ENCODE measurements around the gene FOXI3. TPM values are rescaled to one million over a fixed set of nuclear protein-coding genes. Genes with fewer than 3 reads are reported as not detected.
"Not testable (repeated sequence)": the region's sequence is repeated elsewhere in the genome, so short reads cannot be mapped to it uniquely, and the experiment has no call there.

The FOXI3 gene
- polyA plus RNA-seq, 12 donors = 0.05 to 8.1 (median 1.2) TPM; not detected in 7

GRCh38 chr2:88442473-88442872, 10.0 kb downstream of the FOXI3 start:
- DNase-seq = no peak

DNA sequence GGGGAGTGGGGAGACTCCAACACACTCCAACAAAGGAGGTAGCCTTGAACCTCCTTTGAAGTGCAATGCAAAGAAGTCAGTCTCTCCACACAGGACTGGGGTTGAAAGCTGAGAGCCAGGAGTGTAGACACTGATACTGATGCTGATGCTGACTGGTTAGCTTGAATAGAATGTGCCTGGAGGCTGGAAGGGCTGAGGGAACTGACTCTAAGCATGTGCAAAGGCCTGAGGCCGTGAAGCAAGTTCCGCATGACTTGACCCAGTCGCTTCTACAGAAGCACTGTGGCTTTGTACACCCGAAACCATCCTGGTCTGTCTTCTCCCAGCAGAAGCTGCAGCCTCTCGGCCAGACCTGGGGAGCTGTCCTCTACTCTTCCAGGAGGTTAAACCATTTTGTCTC, 10.4 kb downstream of the FOXI3 start:
- DNase-seq = no peak

DNA sequence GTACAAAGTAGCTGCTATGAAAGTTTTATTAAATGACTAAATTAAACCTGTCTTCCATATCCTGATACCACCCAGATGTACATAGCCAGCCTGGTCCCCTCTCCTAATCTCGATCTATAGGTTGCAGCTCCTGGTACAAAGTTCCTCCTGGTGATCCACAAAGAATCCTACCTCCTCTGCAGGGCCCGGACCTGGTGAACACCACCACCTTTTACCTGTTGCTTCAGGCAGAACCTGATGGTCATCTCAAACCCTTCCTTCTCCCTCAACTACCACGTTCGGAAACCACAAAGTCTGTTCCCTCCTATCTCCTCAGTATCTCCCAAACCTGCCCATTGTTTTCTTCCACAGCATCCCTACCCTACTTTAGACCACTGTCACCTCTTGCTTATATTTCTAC, 15.5 kb downstream of the FOXI3 start:
- no peak for DNase-seq

- no peak for DNase-seq
Observed at GRCh38 chr2:88429929-88430328, 22.6 kb downstream of the FOXI3 start.

GRCh38 chr2:88423733-88424132, 28.8 kb downstream of the FOXI3 start:
- no peak for DNase-seq

- DNase-seq = not testable (repeated sequence)
Observed at GRCh38 chr2:88419051-88419450, 33.4 kb downstream of the FOXI3 start.

GRCh38 chr2:88416016-88416663, 36.4 kb downstream of the FOXI3 start:
- DNase-seq = no peak

GRCh38 chr2:88408870-88409269, 43.6 kb downstream of the FOXI3 start:
- DNase-seq = not testable (repeated sequence)

DNA sequence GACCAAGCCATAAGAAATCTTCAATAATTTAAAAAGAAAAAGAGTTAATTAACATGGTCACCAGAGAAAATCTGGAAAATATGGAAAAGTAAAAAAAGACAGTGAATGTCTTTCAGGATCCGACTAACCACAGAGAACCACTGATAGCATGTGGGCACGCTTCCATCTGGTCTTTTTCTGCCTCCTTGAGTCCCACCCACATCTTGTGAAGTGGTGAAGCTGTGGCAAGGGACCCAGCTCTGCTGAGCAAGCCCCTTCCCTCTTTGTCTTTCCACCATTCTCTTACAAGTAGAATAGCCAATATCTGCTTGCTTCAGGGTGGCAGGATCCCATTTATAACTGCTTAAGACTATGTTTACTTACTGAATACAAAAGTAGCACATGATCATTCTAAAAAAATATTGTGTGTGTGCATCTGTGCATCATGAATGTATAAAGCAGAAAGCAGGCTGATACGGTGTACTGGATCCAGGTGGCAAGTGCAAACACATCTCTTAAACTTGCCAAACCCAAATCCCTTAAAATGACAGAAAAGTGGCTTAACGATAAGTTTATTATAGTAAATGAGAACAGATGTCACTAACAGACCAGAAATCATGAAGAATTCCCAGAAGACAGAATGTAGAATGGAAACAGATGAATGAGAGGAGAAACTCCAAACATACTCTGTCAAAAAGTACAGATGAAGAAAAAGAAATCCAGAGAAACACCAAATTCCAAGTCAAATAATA, 52.3 kb downstream of the FOXI3 start:
- DNase-seq = no peak

GRCh38 chr2:88398180-88398579, 54.3 kb downstream of the FOXI3 start:
- no peak for DNase-seq

Other genes with a start within 250 kb of the FOXI3 start
- gene EIF2AK3, start 174.8 kb upstream of the FOXI3 start, polyA plus RNA-seq (ENCODE audit: insufficient read length in 12 of 12) = 10 to 100 TPM in 11 of 12 donors, not detected in 1; 16.1 to 32.7 (median 22.8) TPM
- gene RPIA, start 239.0 kb upstream of the FOXI3 start, polyA plus RNA-seq (ENCODE audit: insufficient read length in 12 of 12) = 10 to 100 TPM in 11 of 12 donors, not detected in 1; 17.8 to 27.3 (median 22.4) TPM

All from muscle of arm (tissue), 12 donors.